SH-SY5Y (cell line): Measurements from ENCODE around the gene ASB16.

Experiments used
- GATA2 ChIP-seq: IDR thresholded peaks from 2 replicates; pipeline ENCODE4 v1.6.1; 2011; ENCODE audit warnings: mild to moderate bottlenecking, low read depth, low read length
- GATA3 ChIP-seq: IDR thresholded peaks from 2 replicates; pipeline ENCODE4 v1.6.1; 2011; ENCODE audit warnings: low read depth, mild to moderate bottlenecking, low read length, moderate library complexity

DNA sequence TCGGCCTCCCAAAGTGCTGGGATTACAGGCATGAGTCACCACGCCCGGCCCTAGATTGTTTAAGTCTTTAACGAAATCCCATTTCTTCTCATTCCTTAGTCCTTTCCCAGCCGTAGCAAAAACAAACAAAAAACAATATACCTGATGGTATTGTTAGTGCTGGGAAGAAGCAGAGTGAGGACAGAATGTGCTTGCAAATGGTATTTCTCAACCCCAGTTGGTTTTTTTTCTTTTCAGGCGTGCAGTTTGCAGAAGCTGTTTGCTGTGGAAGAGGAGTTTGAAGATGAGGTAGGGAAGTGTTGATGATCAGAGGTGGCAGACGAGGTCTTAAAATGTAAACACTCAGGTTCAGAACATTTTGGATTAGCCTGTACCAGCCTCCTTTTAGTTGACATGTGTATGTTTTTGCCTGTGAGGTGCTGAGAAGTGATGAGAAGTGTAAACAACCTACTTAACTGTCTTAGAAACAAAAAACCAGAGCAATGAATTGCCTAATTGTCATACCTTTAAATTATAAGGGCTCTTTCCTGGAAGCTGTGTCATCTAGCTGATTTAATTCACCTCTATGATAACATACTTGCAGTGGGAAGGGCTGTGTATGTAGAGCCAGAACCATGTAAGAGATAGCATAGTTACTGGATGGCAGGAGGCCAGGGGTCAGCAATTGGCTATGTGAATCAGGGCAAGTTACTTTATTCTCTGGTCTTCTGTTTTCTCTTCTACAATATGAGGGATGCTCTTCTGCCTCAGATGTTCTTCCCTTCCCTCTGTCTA, 25.4 kb upstream of the ASB16 start:
- no peak for TF ChIP-seq GATA2
- no peak for TF ChIP-seq GATA3
